GM10266 (cell line): ENCODE data around the gene DAB2IP.

Experiments
- DNase-seq: peaks from one replicate; pipeline ENCODE4 v3.0.0; 2012; ENCODE audit errors: extremely low spot score
- TF ChIP-seq, protein P1 (sequence below): IDR thresholded peaks from 2 replicates; pipeline ENCODE4 v1.5.1; 2012; ENCODE audit warnings: mild to moderate bottlenecking, low read depth; ENCODE audit not compliant: control insufficient read depth, insufficient read depth; ENCODE audit errors: missing control alignments

The DAB2IP gene

DNA sequence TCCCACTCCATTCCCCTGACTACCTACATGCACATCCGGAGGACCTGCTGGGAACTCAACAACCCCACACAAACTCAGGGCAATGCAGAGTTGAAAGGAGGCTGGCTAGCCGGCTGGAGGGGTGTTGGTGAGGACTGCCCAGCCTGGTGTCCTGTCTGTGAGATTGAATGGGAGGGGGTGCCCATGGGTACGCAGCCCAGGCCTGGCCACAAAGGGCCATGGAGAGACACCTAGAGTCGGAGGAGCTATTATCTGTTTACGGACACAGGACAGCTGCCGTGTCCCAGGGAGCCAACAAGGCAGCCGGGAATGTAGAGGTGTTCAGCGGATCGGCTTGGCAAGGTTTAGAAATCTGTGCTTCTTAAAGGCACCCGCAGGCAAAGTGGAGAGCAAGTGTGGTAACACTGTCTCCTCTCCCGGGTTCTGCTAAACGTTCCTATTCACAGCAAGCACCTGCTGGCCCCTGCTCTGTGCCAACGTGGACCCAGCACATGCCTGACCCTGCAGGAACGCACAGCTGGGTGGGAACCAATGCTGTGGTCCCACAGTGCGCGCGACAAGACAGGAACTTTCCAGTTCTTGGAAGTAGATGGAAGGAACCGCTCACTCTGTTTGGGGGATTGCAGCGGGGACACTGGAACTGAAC, 166.7 kb downstream of the DAB2IP start:
- no peak for DNase-seq
- TF ChIP-seq, protein P1, sequence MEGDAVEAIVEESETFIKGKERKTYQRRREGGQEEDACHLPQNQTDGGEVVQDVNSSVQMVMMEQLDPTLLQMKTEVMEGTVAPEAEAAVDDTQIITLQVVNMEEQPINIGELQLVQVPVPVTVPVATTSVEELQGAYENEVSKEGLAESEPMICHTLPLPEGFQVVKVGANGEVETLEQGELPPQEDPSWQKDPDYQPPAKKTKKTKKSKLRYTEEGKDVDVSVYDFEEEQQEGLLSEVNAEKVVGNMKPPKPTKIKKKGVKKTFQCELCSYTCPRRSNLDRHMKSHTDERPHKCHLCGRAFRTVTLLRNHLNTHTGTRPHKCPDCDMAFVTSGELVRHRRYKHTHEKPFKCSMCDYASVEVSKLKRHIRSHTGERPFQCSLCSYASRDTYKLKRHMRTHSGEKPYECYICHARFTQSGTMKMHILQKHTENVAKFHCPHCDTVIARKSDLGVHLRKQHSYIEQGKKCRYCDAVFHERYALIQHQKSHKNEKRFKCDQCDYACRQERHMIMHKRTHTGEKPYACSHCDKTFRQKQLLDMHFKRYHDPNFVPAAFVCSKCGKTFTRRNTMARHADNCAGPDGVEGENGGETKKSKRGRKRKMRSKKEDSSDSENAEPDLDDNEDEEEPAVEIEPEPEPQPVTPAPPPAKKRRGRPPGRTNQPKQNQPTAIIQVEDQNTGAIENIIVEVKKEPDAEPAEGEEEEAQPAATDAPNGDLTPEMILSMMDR = no peak

- TF ChIP-seq, protein P1 = no peak
- no peak for DNase-seq
These were observed 167.5 kb downstream of the DAB2IP start for GRCh38 chr9:121818841-121819427.

DNA sequence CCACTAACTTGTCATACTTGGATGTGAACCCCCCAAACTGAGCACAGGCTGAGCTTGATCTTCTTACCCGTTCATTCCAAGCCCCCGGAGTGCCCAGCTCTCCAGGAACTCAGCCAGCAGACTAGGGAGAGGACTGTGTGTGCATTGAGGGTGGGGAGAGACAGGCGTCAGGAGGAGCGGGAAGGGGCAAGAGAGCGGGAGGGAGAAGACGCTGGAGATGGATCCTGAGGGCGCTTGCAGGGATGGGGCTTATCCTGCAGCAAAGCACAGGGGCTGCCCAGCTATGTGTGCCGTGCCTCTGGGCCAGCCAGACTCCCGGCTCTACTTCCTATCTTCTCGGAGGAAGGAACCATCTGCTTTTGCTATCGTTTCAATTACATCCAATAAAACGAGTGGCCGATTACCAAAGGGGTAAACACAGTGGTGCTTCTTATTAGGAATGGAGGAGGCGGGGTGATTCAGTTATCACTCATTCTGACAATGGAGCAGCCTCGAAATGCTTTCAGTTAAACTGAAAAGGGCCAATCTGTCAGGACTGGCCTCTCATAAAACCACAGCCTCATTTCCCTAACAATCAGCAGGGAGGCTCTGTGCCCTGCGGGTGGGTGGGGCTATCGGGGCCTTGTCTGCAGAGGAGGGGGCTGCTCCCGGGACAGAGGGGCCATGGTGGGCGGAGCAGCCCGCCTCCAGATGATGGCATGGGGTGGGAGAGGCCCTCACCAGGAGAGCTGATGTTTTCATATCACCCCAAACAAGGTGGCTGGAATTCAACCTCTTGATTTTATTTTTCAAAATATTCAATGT, 168.2 kb downstream of the DAB2IP start:
- DNase-seq = no peak
- TF ChIP-seq, protein P1 = no peak

DNA sequence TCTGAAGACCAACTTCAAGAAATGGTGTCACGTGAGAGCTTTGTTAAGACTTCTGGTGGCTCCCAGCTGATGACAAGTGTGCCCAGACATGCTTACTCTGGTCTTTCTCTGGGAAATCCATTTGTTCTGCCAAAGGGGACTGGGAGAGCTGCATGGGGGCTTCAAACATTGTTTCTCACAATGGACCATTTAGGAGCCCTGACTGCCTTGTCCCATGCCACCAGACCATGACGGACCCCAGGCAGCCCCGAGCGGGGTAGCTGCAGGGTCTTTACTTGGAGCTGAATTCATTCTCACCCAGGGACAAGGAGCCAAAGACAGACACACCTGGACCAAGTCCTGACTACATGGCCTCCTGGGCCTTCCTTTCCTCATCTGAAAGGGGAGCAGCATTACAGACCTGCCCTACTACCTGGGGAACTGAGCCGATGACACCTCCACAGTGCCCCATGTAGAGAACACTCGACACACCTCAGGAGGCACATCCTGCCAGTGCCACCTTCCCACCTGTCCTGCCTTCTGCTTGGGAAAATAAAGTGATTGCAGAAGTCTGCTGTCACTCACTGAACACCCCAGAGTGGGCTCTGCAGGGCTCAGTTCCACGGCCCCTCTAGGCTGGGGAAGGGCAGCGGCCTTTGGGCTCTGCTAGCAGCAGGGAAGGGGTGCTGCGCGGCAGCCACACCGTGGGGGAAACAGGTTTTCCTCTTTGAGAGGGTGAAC, 169.0 kb downstream of the DAB2IP start:
- TF ChIP-seq, protein P1 = no peak
- no peak for DNase-seq

- TF ChIP-seq, protein P1 = no peak
- DNase-seq = no peak
These were observed 169.9 kb downstream of the DAB2IP start for GRCh38 chr9:121821326-121821725.

DNA sequence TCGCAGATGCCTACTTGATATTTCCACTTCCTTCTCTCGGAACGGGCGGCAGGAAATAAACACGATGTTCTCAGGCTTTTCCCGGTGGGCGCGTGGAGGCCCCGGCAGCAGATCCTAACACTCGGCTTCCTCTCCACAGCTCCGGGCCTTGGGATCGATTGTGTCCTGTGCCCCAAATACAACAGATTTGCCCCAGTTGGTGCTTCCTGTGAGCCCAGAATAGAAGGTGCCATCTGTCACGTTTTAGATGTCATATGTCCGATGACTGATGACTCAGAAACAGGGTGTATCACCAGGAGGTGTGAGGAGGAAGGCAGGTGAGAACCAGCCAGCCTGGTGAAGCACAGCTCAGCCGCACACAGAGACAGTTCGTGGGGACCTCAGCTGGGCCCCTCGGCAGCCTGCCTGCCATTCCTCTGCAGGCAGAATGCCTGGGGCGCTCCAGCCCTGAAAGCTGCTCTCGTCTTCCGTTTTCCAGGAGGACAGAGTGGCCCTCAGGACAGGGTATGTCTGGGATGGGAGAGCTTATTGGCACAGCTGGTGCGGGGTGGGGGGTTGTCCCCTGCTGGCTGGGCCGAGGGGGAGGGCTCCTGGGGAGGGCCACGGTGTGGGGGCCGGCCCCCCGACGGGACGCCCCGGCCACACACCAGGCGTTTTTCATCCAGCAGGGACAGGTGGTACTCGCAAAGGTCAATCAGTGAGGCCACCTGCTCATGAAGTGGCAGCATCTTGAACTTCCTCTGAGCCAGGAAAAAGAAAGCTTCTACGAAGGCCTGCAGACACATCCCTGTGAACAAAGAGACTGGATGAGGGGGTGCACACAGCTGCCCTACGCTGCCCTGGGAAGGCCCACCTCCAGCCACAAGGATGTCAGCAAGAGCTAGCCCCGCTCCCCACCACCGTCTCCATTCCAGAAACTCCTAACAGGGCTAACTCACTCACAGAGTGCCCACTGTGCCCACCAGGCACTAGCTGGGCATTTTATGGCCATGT, 171.0 kb downstream of the DAB2IP start:
- no peak for DNase-seq
- TF ChIP-seq, protein P1 = no peak
